Activated CD8-positive, alpha-beta memory T cell treated with anti-CD3 and anti-CD28 coated beads for 1 hour (primary cell): Measurements from ENCODE around the gene FAM169A.
"Not testable (repeated sequence)": the region's sequence is repeated elsewhere in the genome, so short reads cannot be mapped to it uniquely, and the experiment has no call there.

ENCODE experiments used
- DNase-seq, 2 donors: peaks; one replicate each; pipeline ENCODE4 v3.0.0-alpha.2; 2020; ENCODE audit warnings: low read depth in 1 of 2; ENCODE audit errors: extremely low read depth in 1 of 2

FAM169A gene

GRCh38 chr5:74870299-74871067, 4.3 kb upstream of the FAM169A start:
- DNase-seq: no peak

DNA sequence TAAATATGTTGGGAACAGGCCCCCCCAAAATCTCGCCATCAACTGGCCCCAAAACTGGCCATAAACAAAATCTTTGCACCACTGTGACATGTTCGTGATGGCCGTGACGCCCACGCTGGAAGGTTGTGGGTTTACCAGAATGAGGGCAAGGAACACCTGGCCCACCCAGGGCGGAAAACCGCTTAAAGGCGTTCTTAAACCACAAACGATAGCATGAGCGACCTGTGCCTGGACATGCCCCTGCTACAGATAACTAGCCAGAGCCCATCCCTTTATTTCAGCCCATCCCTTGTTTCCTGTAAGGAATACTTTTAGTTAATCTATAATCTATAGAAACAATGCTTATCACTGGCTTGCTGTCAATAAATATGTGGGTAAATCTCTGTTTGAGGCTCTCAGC, 3.2 kb upstream of the FAM169A start:
- not testable (repeated sequence) for DNase-seq

GRCh38 chr5:74866596-74867162, 492 bp upstream of the FAM169A start:
- DNase-seq: no peak

DNA sequence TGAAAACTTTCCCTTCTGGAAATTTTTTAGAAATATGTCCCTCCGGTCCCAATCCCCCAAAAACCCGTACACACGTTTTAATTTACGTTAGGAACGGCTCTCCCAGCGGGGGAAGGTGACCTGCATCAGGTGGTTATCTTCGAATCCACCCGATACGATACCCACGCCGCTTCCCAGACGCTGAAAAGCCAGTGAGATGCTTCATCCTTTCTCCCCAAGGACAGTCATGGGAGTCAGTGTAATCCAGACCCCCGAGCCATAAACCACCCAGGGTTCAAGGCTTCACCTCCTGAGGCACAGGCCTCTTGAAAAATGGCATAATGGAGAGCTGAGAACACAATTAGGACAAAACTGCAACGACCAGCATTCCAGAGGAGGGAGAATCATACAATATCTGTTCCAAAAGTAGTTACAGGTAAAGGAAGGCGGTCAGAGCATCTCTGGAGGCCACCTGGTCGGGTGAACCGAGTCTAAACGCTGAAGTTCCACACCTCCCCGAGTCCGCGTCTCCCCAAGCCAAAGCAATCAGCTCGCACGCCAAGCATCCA, 857 bp downstream of the FAM169A start:
- no peak for DNase-seq

- DNase-seq: no peak
These were observed 1.4 kb downstream of the FAM169A start for GRCh38 chr5:74864823-74865222.

DNA sequence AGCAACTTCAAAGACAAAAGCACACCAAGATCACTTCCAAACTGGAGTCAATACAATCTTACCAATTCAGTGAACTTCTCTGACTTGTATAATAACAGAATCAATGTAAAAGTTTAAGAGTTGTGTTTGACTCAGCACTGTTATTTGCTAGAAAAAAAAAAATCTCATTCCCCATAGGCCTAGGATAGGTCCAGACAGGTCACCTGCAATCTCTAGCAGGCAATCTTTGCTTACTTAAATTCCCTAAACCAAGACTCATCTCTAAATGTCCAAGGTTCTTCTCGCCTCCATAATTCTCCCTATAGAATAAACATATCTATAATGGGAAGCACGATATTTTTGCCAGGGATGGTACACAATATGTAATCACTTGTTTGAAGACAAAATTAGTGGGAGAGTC, 2.5 kb downstream of the FAM169A start:
- DNase-seq: no peak

- no peak for DNase-seq
These were observed 4.0 kb downstream of the FAM169A start for GRCh38 chr5:74862221-74862620.

DNA sequence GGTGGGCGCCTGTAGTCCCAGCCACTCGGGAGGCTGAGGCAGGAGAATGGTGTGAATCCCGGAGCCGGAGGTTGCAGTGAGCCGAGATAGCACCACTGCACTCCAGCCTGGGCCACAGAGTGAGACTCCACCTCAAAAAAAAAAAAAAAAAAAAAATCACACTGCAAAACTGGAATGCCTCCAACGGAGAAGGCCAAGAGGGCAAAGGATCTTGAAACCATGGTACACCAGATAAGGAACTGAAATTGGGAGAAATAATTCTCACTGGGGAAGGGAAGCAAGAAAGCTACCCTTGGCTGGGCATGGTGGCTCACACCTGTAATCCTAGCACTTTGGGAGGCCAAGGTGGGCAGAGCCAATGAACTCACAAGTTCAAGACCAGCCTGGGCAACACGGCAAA, 9.2 kb downstream of the FAM169A start:
- not testable (repeated sequence) for DNase-seq

DNA sequence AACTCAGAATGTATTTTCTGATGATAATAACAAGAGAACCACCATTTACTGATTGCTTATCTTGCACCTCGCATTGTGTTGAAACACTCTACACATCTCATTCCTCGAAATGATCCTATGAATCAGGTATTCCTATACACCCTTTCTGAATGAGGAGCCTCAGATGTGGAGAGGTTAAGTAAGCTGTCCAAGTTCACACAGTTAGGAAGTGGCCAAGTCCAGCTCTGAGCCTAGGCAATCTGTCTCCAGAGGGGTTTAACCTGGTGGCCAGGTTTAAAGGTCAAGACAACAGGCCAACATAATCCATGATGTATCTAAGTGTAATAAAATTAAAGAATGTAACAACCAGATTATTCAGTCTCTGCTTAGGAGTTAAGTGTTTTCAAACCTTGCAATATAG, 12.9 kb downstream of the FAM169A start:
- no peak for DNase-seq

- no peak for DNase-seq
These were observed 14.4 kb downstream of the FAM169A start for GRCh38 chr5:74851684-74852353.

- DNase-seq: no peak
These were observed 15.3 kb downstream of the FAM169A start for GRCh38 chr5:74850789-74851425.

DNA sequence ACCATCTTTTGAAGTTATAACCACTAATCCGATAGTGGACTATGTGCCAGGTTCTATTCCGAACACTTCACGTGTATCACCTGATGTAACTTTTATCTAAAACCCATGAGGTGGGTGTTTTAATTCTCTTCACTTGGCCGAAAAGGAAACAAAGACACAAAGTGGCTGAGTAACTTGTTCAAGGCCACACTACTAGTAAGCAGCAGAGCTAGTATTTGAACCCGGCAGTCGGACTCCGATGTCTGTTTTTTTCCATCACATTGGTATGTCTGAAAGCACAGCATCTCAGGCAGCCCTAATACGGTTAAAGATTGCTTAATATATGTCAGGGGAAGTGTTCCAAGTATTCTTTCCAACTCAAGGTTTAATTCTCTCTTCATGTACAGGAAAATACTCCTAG, 16.2 kb downstream of the FAM169A start:
- no peak for DNase-seq

GRCh38 chr5:74848553-74849025, 17.6 kb downstream of the FAM169A start:
- no peak for DNase-seq

DNA sequence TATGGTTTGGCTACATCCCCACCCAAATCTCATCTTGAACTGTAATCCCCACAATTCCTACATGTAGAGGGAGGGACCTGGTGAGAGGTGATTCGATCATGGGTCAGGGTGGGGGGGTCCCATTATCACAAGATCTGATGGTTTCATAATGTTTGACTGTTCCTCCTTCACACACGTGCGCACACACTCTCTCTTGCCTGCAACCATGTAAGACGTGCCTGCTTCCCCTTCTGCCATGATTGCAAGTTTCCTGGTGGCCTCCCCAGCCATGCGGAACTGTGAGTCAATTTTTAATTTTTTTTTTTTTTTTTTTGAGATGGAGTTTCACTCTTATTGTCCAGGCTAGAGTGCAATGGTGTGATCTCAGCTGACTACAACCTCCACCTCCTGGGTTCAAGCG, 27.0 kb downstream of the FAM169A start:
- DNase-seq: no peak

DNA sequence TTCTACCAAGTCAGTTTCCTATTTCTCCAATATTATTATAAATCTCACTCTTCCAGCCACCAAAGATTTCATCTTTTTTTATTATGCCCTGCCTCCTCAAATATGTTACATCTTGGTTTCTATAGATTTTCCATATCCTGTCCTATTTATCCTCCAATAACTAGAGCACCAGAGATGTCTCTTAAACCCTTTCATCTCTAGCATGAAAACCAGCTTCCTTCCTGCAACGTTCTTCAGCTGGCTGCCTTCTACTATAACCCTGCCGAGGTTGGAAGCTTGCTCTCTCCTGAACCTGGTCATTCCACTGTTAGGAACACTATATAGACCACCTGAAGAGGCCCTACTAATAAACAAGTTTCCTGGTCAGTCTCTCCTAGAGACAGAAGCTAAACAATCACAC, 27.9 kb downstream of the FAM169A start:
- no peak for DNase-seq

GRCh38 chr5:74837115-74837514, 29.1 kb downstream of the FAM169A start:
- DNase-seq: no peak

DNA sequence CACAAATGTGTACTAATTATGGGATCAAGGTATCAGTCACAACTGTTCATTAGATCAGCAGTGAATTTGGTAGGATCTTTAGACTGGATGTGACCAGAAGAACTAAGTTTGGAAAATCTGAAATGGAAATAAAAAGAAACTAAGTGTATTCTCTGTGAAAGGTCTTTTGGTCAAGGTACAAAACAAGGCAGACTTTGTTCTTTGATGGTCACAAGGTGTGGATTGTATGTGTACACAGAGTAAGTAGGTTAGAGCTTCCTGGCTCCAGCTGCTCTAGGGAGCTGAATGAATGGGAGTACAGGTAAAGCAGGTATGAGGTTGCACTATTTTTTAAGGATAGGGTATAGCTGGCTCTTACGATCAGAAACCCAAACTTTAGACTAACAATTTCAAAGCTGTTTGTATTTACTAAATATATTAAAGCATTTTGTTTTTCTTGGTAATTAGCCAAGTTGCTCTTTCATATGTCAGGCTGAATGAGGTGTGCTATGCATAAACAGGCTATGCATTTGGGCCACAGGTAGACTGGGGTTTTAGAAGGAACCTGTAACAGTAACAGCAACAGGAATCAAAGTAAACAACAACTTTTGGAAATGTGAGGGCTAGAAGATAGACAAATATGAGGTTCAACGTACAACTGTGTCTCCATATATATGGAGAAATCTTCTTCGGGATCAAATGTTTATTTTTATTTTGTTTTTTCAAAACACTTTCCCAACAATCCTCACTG, 32.5 kb downstream of the FAM169A start:
- no peak for DNase-seq

- no peak for DNase-seq
These were observed 36.8 kb downstream of the FAM169A start for GRCh38 chr5:74829413-74829812.

DNA sequence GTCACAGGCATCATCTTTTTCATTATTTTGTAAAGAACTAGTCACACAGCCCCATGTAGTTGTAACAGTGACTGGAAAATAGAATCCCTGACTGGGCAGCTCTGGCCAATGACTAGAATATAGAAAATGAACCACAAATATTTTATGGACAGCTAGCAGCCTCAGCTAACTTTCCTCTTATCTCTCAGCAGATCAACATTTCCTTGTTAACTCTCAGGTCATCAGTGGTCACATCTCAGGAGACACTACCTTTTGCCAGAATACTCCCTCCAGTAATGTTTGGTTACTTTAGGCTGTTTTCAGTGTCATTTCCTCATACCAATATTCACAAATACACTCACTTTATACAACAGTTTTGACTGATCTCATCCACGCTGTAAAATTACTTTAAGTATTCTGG, 43.9 kb downstream of the FAM169A start:
- no peak for DNase-seq

DNA sequence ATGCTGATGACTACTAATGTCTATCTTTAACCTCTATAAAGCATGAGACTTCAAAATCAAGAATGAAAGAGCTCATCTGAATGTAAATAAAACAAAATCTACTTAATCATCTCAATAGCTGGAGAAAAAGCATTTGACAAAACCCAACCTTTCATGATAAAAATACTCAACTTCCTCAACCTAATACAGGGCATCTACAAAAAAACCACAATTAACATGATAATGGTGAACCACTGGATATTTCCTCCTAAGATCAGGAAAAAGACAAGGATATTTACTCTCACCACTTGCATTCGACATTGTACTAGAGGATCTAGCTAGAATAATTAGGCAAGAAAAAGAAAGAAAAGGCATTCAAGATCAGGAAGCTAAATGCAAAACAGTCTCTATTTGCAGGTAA, 49.3 kb downstream of the FAM169A start:
- no peak for DNase-seq

GRCh38 chr5:74810915-74811314, 55.3 kb downstream of the FAM169A start:
- no peak for DNase-seq
